ENCODE results near the gene CTU2.

The CTU2 gene

DNA sequence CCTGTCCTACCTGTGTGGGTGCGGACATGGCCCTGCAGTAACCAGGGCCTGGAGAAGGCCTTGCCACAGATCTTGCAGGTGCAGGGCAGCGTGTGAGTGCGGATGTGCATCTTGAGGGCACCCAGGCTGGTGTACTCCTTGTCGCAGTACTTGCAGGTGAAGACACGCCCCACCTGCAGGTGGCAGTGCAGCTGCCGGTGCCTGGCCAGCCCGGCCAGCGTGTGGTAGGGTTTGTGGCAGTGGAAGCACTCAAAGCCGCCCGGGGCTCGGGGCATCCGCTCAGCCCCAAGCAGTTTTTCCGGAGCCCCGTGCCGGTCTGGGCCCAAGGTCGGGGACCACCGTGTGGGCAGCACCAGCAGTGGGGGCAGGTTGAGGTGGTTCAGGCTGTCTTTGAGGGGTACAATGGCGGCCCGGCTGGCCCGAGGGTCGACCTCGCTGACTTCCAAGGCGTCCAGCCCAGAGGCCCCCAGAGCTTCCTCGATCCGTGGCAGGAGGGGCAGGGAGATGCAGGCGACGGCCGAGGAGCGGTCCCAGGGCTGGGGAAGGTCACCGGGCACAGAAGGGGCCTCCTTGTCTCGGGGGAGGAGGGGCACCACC, 25.1 kb upstream of the CTU2 start:
- no peak for DNase-seq (ENCODE audit: low read depth in 3 of 3, low spot score in 1 of 3)

DNA sequence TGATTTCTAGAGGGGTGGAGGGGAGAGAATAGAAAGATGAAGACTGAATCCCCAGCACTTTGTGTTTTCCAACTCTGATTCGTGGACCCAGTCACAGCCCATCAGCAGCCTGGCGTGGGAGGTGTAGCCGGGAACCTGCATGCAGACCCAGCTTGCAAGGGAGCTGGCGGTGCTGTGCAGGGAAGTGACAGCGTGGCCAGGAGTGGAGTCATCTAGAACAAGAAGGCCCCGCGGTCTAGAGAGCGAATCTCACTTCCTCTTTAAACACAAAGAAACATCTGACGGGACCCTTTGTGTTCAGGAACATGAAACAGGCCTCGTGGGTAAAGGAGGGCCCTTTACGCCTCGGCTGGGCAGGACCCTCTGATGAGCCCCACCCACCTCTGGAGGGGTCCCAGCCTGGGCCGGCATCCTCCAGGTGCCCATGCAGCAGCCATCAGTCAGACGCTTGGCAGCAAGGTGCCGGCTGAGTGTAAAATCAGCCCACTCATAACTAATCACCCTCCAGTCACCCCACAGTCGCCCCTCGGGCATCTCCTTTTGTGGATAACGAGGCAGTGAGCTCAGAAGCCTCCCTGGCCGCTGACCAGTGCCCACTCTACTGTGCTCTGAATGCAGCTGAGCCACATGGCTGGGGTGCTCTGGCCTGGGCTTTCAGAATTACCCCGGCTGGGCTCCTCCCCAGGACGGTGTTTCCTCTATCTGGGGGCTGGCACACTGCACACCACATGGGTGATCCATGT, 24.4 kb upstream of the CTU2 start:
- no peak for DNase-seq (ENCODE audit: low read depth in 3 of 3, low spot score in 1 of 3)

DNA sequence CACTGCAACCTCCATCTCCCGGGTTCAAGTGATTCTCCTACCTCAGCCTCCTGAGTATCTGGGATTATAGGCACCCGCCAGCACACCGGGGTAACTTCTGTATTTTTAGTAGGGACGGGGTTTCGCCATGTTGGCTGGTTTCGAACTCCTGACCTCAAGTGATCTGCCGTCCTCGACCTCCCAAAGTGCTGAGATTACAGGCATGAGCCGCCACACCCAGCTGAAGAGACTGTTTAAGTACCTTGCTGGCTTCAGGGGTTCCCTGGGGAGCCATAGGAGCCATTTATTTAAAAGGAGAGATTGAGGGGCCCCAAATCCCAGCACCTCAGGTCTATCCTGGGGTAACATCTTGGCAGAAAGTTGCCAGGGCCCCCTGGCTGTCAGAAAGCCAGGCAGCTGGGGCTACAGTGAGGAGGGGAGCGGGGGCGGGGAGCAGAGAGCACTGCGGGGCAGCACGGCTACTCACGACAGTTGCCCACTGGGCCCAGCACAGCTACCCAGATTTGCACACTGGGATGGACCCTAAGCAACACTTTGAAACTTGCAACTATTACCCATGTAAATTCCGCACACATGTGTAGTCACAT, 21.6 kb upstream of the CTU2 start:
- no peak for DNase-seq (ENCODE audit: low read depth in 3 of 3, low spot score in 1 of 3)

DNA sequence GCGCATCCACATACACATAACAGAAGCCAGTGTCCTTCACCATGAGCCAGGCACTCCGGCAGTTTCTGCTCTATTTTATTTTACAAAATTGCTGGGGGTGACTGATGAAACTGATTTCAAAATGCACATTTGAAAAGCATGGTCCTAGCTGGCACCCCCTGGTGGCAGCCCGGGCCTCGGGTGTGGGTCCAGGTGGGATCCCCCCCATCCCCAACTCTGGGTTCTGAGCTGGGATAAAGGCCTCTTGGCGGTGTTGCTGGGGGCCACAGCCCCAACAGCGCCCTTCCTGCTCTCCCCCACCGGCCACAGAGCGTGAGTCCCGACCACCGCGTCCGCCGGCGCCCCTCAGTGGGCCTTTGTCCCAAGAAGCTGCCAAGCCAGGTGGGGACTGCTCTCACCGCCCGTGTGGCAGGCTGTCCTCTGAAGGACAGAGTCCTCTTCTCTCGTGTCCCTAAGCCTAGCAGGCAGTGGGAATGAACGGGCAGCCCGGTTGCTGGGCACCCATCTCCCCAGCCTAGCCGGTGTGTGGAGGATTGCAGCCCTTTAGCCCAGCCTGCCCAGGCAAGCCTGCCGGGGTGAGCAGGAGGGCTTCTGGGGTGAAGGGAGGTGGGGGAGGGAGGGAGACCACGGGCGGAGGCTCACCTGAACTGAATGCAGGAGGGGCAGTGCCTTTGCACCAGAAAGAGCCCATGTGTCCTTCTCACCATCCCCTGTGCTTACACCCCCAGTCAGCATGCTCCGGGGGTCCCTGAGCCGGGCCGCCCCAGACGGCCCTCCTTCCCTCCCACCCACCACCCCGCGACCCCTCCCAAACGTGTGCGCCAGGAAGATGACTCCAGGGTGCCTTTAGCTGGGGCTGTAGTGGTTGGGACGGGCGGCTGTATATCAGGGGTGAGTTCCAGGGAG, 20.9 kb upstream of the CTU2 start:
- DNase-seq (ENCODE audit: low read depth in 3 of 3, low spot score in 1 of 3) = no peak

DNA sequence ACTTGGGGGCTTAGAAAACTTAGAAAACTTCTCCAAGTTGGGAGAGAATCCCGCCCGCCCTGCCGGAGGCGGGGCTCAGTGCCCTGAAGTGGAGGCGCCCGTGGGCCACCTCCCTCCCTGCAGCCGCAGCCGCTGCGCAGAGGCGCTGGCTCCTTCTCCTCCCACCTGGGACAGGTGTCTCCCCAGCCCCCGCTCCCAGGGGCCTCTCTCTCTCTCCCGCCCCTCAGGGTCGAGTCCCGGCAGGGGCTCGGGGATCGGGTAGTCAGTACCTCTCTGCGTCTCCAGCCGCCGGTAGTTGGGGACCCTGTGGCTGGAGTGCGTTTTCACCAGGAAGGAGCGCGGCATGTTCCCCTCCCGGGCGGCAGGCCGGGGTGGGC, 20.3 kb upstream of the CTU2 start:
- DNase-seq (ENCODE audit: low read depth in 3 of 3, low spot score in 1 of 3) = no peak

DNA sequence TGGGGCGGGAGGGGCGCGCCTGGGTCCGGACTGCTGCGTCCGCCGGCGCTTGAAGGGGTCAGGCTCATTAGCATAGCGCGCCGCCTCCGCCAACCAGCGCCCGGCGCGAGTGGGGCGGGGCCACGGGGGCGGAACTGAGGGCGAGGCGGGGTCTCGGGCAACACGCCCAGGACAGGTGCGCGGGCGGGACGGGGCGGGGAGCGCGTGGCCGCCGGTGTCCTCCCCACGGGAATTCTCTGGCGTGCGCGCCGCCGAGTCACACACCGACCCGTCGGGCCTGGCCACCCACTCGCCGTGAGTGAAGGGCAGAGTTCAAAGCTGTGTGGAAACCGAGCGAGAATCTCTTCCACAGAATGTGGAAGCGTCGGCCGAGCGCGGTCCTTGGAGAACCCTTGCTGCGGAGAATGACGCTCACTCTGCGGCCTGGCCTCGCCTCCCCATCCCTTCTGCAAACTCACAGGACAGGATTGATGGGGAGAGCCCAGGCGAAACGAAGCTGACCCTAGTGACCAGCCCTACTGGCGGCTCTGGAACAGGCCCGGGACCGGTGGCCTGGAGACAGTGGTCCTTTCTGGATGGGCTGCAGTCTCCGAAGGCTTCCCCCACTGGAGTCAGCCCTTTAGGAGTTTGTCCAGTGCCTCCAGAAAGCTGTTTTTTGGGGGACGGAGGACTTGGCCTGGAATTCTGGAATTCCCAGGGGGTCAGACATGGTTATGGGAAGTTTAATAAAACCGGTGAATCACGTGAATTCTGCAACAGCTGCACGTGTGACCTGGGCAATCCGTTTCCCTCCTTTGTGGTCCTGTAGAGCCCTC, 19.7 kb upstream of the CTU2 start, which contains the start of gene SNAI3:
SNAI3 (minus strand) TSS at position 69 of the 815 bp plus-strand sequence. CDS start 101 bp downstream, outside the sequence.
- DNase-seq (ENCODE audit: low read depth in 3 of 3, low spot score in 1 of 3) = peak; percentile 52 to 84 (median 65)

DNA sequence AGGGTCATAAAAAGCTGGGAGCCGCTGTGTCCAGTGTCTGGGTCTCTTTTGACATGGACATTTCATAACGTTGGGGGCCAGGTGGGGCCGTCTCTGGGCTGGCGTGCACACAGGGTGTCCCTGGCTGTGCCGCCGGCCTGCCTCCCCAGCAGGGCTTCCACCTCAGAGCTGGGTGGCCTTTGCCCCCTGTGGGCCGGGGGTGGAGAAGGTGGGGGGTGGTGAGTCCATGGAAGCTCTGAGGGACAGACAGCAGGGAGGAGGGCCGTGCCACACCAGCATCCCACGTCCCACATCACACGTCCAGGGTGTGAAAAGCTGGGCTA, 19.1 kb upstream of the CTU2 start:
- DNase-seq (ENCODE audit: low read depth in 3 of 3, low spot score in 1 of 3) = no peak

DNA sequence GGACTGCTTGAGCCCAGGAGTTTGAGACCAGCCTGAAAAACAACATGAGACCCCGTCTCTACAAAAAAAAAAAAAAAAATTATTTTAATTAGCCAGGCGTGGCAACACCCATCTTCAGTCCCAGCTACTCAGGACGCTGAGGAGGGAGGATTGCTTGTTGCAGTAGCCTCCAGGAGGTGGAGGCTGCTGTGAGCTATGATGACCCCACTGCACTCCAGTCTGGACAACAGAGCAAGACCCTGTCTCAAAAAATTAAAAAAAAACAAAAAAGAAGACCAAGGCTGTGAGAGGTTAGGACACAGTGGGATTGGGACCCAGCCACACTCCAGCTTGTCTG, 18.7 kb upstream of the CTU2 start:
- no peak for DNase-seq (ENCODE audit: low read depth in 3 of 3, low spot score in 1 of 3)

DNA sequence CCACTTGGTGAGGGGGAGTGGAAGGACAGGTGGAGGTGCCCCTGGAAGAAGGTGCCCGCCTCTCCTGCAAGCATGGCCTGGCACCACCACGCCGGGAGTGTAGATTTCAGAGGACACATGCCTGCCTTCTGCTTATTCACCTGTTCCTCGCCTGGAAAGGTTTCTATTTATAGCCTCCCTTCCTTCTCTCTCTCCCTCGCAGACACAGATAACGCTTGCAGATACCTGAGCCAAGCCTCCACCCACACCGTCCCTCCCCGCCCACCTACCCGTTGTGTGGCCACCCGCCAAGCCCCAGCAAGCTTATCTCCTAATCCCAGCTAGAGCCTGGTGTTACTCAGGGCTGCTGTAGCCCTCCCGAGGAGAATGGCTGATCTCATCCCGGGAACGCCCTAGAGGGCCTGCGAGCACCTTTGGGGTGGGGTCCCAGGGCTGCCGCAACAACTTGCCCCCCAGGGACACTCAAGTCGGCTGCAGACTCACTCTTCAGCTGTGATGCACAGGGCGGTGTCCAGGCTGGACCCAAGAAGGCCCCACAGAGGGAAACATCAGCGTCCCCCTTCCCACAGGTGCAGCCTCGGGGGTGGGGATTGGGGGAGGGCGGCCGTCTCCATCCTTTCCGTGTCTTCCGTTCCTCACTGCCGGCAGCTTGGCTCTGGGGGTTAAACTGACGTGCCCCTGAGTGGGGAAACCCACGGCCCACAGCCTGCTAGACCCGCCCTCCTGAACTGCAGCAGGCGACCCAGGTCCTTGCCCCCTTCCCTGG, 18.1 kb upstream of the CTU2 start:
- no peak for DNase-seq (ENCODE audit: low read depth in 3 of 3, low spot score in 1 of 3)

DNA sequence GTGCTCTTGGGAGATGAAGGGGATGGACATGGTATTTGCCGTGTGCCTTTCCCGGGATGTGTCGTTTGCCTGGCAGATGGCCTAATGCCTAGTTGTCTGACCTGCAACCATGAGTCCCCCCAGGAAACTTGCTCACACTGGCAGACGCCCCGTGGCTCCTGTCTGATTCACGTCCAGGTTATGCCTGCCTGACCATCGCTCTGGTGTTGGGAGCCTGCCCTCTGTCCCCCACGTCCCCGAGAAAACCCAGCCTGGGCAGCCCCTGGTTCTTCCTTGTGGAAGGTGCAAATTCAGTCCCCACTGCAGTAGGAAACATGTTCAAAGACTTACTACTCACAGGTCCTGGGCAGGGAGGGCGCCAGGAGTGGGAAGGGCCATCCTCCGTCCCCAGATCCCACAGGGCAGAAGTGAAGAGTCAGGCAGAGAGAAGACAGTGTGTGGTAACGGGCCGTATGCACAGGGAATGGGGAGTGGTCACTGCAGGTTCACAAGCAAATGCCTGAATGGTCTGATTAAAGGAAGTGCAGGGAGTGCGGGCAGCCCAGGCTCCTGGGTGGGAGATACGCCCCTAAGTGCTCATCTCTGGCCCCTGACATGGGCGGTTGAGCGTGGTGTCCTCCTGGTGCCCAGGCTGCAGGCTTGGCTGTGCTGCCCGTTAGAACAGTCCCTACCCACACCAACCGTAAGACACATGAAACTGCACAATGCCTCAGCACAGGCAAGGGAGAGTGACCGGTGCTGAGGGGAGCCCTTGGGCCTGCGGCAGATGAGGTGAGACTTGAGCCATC, 15.8 kb upstream of the CTU2 start:
- no peak for DNase-seq (ENCODE audit: low read depth in 3 of 3, low spot score in 1 of 3)

DNA sequence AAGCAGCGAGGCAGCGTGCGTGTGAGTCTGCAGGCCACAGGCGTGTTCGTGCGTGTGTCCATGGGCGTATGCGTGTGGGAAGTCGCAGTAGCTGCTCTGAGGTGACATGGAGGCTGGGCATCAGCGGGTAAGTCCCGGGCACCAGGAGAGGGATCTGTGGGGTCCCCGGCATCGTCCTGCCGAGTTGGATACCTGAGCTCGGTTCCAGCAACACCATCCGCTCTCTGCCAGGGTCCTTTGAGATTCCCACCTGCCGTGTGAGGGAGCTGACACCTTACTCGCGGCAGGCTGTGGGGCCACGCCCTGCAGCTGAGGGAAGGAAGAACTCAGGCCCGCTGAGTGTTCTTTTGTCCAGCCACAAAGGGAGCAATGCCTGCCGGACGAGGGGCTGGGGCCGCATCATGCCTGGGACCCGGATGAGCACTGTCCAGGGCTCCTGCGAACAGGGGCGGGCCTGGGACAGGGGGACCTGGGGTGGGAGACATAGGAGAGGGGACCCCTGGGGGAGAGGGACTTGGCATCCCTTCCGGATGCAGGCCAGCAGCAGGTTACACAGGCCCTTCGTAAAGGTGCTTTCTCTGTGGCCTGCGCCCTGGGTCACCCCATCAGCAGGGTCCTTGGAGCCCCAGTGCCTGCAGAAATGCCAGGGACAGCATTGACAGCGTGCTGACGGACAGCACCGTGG, 15.0 kb upstream of the CTU2 start:
- no peak for DNase-seq (ENCODE audit: low read depth in 3 of 3, low spot score in 1 of 3)

DNA sequence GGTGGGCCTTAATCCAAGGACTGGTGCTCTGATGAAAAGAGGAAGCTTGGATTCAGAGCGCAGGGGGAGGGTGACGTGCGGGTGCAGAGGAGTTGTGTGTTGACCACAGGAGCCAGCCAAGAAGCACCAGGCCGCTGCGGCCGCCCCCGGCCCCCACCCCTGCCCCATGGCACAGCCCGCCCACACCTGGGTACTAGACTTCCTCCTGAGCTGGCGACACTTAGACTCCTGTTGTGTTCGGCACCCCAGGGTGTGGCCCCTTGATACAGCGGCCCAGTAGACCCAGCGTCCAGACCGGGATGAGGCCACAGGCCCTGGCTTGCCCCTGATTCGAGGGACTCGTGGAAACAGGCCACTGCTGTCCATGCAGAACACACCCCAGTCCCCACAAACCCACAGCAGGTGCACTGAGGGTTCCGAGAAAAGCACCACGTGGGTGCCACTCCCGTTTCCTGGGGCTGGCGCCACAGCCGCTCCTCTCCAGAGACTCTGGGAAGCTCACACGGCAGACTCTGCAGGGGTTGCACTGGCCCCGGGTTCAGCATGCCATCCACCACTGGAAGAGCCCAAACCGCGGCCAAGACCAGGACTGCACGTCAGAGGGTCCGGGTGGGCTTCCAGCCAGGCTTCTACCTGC, 14.3 kb upstream of the CTU2 start:
- no peak for DNase-seq (ENCODE audit: low read depth in 3 of 3, low spot score in 1 of 3)

DNA sequence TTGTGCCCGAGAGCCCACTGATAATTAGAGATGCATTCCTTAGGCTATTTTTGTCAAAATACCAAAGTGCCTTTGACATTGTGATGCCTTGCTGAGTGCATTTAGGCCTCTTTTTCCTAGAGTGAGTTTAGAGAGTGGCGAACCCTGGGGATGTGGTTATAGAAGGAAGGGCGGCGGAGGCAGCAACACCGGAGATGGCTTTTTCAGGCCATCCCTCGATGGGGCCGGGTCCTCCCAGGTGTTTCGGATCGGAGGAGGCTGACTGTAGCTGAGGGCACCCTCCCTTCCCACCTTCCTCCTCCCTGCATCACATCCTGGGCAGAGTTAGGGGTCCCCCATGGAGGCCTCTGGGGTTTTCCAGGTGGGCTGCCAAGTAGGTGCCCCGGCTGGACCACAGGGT, 13.4 kb upstream of the CTU2 start:
- no peak for DNase-seq (ENCODE audit: low read depth in 3 of 3, low spot score in 1 of 3)

DNA sequence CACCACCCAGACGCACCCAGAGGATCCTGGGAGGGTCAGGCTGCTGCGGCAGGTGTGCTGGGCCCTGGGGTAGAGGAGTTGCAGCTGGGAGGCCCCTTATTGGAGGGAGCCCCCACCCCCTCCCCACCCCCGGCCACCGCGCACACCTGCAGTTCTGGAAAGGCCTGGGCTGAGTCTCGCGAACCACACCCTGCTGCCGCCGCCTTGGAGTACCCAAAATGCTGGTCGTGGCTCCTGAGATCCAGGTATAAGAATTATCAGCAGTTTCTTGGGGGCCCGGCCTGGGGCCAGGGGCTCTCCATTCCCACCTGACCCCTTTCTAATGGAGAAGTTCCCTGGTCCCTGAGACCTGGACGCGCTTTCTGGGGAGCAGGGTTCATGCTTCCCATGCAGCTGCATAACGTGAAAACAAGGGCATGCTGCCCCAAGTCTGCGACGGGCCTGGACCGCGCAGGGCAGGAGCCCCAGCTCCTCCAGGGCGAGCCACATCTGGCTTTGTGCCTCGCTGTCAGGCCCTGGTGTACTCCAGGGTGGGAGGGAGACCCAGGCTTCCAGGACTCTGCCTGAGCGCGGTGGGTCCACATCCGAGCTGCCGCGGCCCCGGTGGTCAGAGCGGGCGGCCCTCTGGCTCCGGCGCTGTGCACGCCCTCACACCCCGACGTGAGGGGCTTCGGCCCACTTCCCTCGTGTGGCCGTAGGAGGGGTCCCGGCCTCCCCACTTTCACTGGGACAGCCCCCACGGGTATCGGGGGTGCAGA, 12.7 kb upstream of the CTU2 start:
- no peak for DNase-seq (ENCODE audit: low read depth in 3 of 3, low spot score in 1 of 3)

DNA sequence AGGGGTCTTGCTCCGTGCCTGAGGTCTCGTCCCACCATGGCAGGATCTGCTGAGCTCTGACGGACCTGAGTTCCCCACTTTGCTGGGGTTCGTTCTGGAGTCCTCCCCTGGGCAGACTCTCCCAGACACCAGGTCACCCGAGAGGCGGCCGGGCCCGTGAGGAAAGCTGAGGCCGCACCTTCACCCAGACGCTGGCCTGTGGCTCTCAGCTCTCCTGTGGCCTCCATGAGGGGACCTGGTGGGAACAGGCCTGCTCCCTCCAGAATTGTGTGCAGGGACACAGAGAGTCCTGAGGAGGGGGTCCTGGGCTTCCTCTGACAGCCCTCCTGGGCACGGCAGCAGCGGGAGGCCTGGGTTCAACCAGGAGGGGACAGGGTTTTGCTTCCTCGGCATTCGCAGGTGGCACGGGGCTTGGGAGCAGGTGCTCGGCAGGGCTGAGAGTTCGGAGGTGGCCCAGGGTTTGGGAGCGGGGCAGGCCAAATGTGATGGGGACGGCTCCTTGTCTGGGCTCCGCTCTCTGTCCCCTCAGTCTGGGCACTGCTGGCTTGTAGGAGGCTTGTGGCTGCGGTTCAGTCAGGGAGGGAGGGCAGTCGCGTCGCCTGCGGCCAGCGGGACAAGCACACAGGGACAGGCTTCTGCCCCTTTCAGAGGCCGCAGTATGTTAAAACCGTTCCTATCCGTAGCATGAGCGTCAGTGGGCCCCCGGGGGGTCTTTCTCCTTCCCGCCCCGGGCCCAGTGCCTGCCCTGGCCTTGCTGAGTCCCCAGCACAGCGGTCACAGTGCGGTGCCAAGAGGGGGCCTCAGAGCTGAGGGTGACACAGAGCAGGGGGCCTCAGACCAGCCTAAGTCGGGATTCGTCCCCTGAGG, 11.8 kb upstream of the CTU2 start:
- DNase-seq (ENCODE audit: low read depth in 3 of 3, low spot score in 1 of 3) = no peak

DNA sequence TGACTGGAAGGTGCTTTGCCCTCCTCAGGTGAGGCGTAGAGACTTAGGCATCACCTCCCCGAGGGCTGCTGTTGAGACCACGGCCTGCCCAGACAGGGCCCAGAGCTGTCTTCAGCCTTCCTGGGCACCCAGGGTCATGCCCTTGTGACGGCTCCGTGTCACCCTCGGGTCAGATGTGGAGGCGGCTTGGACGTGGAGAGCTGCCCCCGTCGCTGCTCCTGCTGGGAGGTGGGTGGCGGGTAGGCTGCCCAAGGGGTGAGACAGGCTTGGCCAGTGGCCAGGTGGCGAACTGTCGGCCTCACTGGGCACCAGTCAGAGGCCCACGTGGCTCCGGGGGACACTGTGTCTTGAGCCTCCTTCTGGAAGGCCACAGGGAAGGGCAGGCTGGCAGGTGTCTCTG, 11.1 kb upstream of the CTU2 start:
- no peak for DNase-seq (ENCODE audit: low read depth in 3 of 3, low spot score in 1 of 3)

DNA sequence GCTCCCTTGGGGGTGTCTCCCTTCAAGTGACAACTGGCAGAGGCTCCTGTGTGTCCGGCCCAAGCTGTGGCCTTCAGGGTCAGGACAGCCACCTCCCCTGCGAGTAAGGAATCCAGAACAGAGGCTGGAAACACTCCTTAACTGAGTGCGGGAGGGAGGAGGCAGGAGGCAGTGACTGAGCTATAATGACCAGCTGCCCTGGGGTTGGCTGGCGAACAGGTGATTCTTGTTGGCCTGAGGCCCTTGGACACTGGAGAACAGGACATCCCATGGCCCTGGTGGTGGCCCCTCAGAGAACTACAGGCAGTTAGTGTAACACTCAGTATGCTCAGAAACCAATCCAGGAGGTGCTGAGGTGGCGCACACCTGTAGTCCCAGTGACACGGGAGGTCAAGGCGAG, 10.6 kb upstream of the CTU2 start:
- DNase-seq (ENCODE audit: low read depth in 3 of 3, low spot score in 1 of 3) = no peak

All from stimulated activated CD4-positive, alpha-beta T cell treated with anti-CD3 and anti-CD28 coated beads, TNF-alpha, amount 100 ng/mL, for 1 hour (primary cell).